Heart left ventricle (tissue), 13 donors: ENCODE results near the gene STX8.

Experiments
- POLR2A ChIP-seq, 2 donors: fragments of 450-650 bp; IDR thresholded peaks; one replicate each; pipeline ENCODE4 v1.6.1; 2017; ENCODE audit warnings: antibody characterized with exemption in 2 of 2, mild to moderate bottlenecking in 2 of 2, moderate library complexity in 2 of 2
- TF ChIP-seq, protein P1 (sequence below), 12 donors: fragments of 200-600 bp; sonication (generic) in 4 of 12; IDR thresholded peaks; one replicate each; pipeline versions ENCODE4 v1.5.0 to v1.8.0; 2018 to 2022; ENCODE audit warnings: antibody characterized with exemption in 12 of 12, mild to moderate bottlenecking in 5 of 12
- donor health status: ischemic (EF 13 %, LVEDD 7.1; RV severe dilation, severe dysfunction).
- donor health status: DM: no; HTN: yes; CAD: no.
- donor health status: DM: no; HTN: no; CAD: no.
- donor health status: ischemic (EF 25% LVEDD 6.9; RV normal size, moderate dysfunction).
- donor health status: ischemic (EF 25% LVEDD 5.7; RV mildly dilated, moderate dysfunction).
- donor health status: ischemic (EF 35%, LVEDD 5.7; RV mildly dilated, moderate dysfunction).
- donor health status: nonischemic (EF 11% LVEDD 7.7; RV severe dilation, severe dysfunction).
- donor health status: DM: yes; HTN: yes; CAD: no.
- donor health status: PGD.
- donor health status: ischemic (EF 29% LVEDD 5.4; RV normal size, mild dysfunction).
- donor health status: nonischemic (EF 23%, LVEDD 6.1; RV moderate dilation, normal function).

DNA sequence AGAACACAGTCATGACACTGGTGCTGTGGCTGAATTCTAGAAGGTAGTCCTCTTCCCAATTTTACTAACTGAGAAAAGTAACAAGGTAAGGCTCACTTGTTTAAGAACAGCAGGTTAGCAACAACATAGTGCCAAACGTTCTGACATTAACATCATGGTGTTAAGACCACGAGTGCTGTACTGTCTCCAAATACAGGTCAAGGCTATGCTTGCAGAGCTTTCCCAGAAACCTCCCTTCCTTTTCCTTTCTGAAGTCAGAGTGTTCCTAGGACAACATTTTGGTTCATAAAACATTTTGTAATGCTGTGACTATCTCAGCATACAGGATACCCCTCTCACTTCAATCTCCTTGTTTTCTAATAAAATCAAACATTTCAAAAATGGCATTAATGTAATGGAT lies 144.0 kb downstream of the STX8 start:
- TF ChIP-seq, protein P1, sequence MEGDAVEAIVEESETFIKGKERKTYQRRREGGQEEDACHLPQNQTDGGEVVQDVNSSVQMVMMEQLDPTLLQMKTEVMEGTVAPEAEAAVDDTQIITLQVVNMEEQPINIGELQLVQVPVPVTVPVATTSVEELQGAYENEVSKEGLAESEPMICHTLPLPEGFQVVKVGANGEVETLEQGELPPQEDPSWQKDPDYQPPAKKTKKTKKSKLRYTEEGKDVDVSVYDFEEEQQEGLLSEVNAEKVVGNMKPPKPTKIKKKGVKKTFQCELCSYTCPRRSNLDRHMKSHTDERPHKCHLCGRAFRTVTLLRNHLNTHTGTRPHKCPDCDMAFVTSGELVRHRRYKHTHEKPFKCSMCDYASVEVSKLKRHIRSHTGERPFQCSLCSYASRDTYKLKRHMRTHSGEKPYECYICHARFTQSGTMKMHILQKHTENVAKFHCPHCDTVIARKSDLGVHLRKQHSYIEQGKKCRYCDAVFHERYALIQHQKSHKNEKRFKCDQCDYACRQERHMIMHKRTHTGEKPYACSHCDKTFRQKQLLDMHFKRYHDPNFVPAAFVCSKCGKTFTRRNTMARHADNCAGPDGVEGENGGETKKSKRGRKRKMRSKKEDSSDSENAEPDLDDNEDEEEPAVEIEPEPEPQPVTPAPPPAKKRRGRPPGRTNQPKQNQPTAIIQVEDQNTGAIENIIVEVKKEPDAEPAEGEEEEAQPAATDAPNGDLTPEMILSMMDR (IDR thresholded peaks at IDR 0.05) = no peak
- no peak for TF ChIP-seq POLR2A (IDR thresholded peaks at IDR 0.05)
